Heart left ventricle (tissue), 16 donors: Measurements from ENCODE around the gene PPP1R1C. TPM values are rescaled to one million over a fixed set of nuclear protein-coding genes. Genes with fewer than 3 reads are reported as not detected.

ENCODE experiments used
- ATAC-seq, 4 donors: fragments of 200-7000 bp; cut with Tn5 transposase; one replicate each; pipeline ENCODE4 v1.9.1; 2020 to 2022; ENCODE audit warnings: moderate library complexity in 4 of 4, mild to moderate bottlenecking in 3 of 4, moderate number of reproducible peaks in 1 of 4
- DNase-seq, 5 donors: peaks; one replicate each; pipeline ENCODE4 v3.0.0-alpha.2; 2020
- H3K27ac ChIP-seq, 12 donors: fragments of 200-600 bp; sonication (generic) in 4 of 12; one replicate each; pipeline versions ENCODE4 v1.5.0 to v1.8.0; 2016 to 2022; ENCODE audit warnings: mild to moderate bottlenecking in 2 of 12
- H3K27me3 ChIP-seq, 9 donors: fragments of 200-600 bp; sonication (generic) in 2 of 9; one replicate each; pipeline versions ENCODE4 v1.5.1 to v1.8.0; 2016 to 2022; ENCODE audit warnings: mild to moderate bottlenecking in 3 of 9
- H3K36me3 ChIP-seq, 9 donors: fragments of 200-600 bp; sonication (generic) in 2 of 9; one replicate each; pipeline versions ENCODE4 v1.5.0 to v1.8.0; 2018 to 2022; ENCODE audit warnings: mild to moderate bottlenecking in 2 of 9
- H3K4me1 ChIP-seq, 12 donors: fragments of 200-600 bp; sonication (generic) in 4 of 12; one replicate each; pipeline versions ENCODE4 v1.5.0 to v1.8.0; 2016 to 2022; ENCODE audit warnings: mild to moderate bottlenecking in 3 of 12
- H3K4me3 ChIP-seq, 12 donors: fragments of 200-600 bp; sonication (generic) in 4 of 12; one replicate each; pipeline versions ENCODE4 v1.5.0 to v1.8.0; 2017 to 2022; ENCODE audit warnings: mild to moderate bottlenecking in 9 of 12, moderate library complexity in 4 of 12
- H3K9me3 ChIP-seq, 12 donors: fragments of 200-600 bp; sonication (generic) in 4 of 12; one replicate each; pipeline versions ENCODE4 v1.5.0 to v1.8.0; 2016 to 2022; ENCODE audit warnings: mild to moderate bottlenecking in 1 of 12
- POLR2A ChIP-seq, 2 donors: fragments of 450-650 bp; IDR thresholded peaks; one replicate each; pipeline ENCODE4 v1.6.1; 2017; ENCODE audit warnings: antibody characterized with exemption in 2 of 2, mild to moderate bottlenecking in 2 of 2, moderate library complexity in 2 of 2
- WGBS, 4 donors: extraction: QIAGEN DNeasy Blood & Tissue Kit in 2 of 4; methylation state at CpG; one replicate each; pipeline versions ENCODE4 v1.1.5 to v1.1.7; 2013 to 2018; 5-methylcytosine and 5-hydroxymethylcytosine counted together
- intact Hi-C, 10 donors: fragments of 100-400 bp; cut with DNase I; formaldehyde crosslinking; loops; one replicate each; pipeline versions ENCODE4 v1.11.1 to v1.14.2; 2022
- polyA plus RNA-seq, 2 donors: library from polyadenylated mRNA; stranded (reverse); fragments of 200-250 nt; gene quantifications; one replicate each; pipeline ENCODE4 v1.2.3, GENCODE V29; 2013
- total RNA-seq, 9 donors: library from RNA; depleted of rRNA in 2 of 9; stranded (reverse); fragments of >200 nt in 2 of 9; fragmentation: NEBNext Ultra II Directional in 3 of 9; extraction: Animal tissue kit (Norgen Biotek cat#: 25700) in 3 of 9; gene quantifications; one replicate each; pipeline versions ENCODE4 v1.1.0 to v1.2.4, GENCODE V29; 2016 to 2023
- TF ChIP-seq, protein P1 (sequence below), 12 donors: fragments of 200-600 bp; sonication (generic) in 4 of 12; IDR thresholded peaks; one replicate each; pipeline versions ENCODE4 v1.5.0 to v1.8.0; 2018 to 2022; ENCODE audit warnings: antibody characterized with exemption in 12 of 12, mild to moderate bottlenecking in 5 of 12
- donor health status: ischemic (EF 13 %, LVEDD 7.1; RV severe dilation, severe dysfunction).
- donor health status: healthy with polysubstance abuse.
- donor health status: DM: no; HTN: yes; CAD: no.
- donor health status: DM: no; HTN: no; CAD: no.
- donor health status: ischemic (EF 25% LVEDD 6.9; RV normal size, moderate dysfunction).
- donor health status: ischemic (EF 25% LVEDD 5.7; RV mildly dilated, moderate dysfunction).
- donor health status: healthy.
- donor health status: DM: yes; HTN: yes; CAD: no.
- donor health status: ischemic (EF 35%, LVEDD 5.7; RV mildly dilated, moderate dysfunction).
- donor health status: nonischemic (EF 11% LVEDD 7.7; RV severe dilation, severe dysfunction).
- donor health status: DM: yes; HTN: yes; CAD: no.
- donor health status: PGD.
- donor health status: ischemic (EF 29% LVEDD 5.4; RV normal size, mild dysfunction).
- donor health status: nonischemic (EF 23%, LVEDD 6.1; RV moderate dilation, normal function).

The PPP1R1C gene
- total and polyA plus RNA-seq, 11 donors = 2.9 to 44.5 (median 21.0) TPM

DNA sequence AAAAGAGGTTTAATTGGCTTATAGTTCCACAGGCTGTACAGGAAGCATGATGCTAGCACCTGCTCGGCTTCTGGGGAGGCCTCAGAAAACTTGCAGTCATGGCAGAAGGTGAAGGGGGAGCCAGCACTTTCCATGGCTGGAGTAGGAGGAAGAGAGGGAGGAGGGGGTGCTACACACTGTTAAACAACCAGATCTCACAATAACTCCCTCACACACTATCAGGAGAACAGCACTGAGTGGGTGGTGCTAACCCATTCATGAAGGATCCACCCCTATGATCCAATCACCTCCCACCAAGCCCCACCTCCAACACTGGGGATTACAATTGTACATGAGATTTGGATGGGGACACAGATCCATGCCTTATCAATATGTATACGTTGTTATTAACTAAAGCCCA lies 85.1 kb downstream of the PPP1R1C start:
- Histone ChIP-seq H3K4me1 (peaks cover 0 to 24% (median 2%) of the 10 kb centered on the region in 12 donors), H3K36me3 (no peaks in the 10 kb centered on the region), H3K4me3 (no peak overlapping the region), H3K27me3 (no peaks in the 10 kb centered on the region), H3K27ac (no peak overlapping the region), H3K9me3 (no peaks in the 10 kb centered on the region)
- DNase-seq (no peak), ATAC-seq (no peak)
- intact Hi-C loops = loop anchor here in 5 of 10 donors (10.0 kb wide), 4 partner anchors 86 to 584 kb away; partner anchors contain the start of gene PPP1R1C (in 1 of the 5)
- WGBS, 4 donors = 87 to 93% (median 92%) methylated on average over 2 of the region's 2 CpGs
- TF ChIP-seq, protein P1, sequence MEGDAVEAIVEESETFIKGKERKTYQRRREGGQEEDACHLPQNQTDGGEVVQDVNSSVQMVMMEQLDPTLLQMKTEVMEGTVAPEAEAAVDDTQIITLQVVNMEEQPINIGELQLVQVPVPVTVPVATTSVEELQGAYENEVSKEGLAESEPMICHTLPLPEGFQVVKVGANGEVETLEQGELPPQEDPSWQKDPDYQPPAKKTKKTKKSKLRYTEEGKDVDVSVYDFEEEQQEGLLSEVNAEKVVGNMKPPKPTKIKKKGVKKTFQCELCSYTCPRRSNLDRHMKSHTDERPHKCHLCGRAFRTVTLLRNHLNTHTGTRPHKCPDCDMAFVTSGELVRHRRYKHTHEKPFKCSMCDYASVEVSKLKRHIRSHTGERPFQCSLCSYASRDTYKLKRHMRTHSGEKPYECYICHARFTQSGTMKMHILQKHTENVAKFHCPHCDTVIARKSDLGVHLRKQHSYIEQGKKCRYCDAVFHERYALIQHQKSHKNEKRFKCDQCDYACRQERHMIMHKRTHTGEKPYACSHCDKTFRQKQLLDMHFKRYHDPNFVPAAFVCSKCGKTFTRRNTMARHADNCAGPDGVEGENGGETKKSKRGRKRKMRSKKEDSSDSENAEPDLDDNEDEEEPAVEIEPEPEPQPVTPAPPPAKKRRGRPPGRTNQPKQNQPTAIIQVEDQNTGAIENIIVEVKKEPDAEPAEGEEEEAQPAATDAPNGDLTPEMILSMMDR (IDR thresholded peaks at IDR 0.05) = no peak
- TF ChIP-seq POLR2A (IDR thresholded peaks at IDR 0.05) = no peak

DNA sequence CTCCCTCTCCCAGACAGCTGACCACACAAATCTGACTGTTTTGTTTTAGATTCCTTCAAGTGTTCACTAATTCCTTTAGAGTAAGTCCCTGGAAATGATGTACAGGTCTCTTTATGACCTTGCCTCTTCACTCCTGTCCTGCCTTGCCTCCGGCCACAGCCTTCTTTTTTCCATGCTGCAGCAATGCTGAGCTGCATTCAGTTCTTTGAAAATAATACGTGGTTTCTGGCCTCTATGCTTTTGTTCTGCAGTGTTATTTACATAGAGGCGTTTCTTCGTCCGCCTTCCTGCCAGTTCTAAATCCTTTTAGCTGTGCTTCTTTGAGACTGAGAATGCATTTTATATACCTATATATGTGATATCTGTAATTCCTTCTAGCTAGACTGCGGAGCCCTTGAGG lies 87.2 kb downstream of the PPP1R1C start:
- WGBS, 4 donors = 91 to 93% (median 92%) methylated on average over 6 of the region's 6 CpGs
- H3K27me3 ChIP-seq = no peaks in the 10 kb centered on the region
- TF ChIP-seq POLR2A (IDR thresholded peaks at IDR 0.05) = no peak
- TF ChIP-seq, protein P1 (IDR thresholded peaks at IDR 0.05) = no peak
- DNase-seq (no peak), ATAC-seq (no peak)
- H3K9me3 ChIP-seq = no peaks in the 10 kb centered on the region
- H3K4me1 ChIP-seq = peaks cover 0 to 16% (median 4%) of the 10 kb centered on the region in 12 donors
- no peak overlapping the region for H3K27ac ChIP-seq
- no peaks in the 10 kb centered on the region for H3K36me3 ChIP-seq
- H3K4me3 ChIP-seq = no peak overlapping the region
- intact Hi-C loops = loop anchor here in 5 of 10 donors (10.0 kb wide), 4 partner anchors 88 to 582 kb away; partner anchors contain the start of gene PPP1R1C (in 1 of the 5)

DNA sequence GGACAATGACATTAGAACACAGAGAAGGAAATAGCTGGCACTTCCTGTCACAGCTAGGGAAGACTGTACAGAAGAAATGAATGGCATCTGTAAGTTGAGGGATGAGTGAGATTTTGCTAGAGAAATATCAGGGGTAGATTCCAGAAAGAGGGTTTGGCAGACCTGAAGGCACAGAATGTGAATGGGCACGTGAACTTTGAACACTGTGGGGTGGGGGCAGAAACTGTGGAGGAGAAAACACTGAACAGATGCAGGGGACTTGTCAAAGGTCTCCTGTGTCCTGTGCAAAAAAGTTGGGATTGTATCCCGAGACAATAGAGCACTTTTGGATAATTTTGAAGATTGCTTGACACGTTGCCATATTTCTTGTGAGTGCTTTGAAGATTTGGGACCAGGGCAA lies 88.0 kb downstream of the PPP1R1C start:
- no peak overlapping the region for H3K4me3 ChIP-seq
- no peak overlapping the region for H3K27ac ChIP-seq
- TF ChIP-seq POLR2A (IDR thresholded peaks at IDR 0.05) = no peak
- TF ChIP-seq, protein P1 (IDR thresholded peaks at IDR 0.05) = no peak
- no peaks in the 10 kb centered on the region for H3K9me3 ChIP-seq
- DNase-seq (no peak), ATAC-seq (no peak)
- H3K36me3 ChIP-seq = no peaks in the 10 kb centered on the region
- intact Hi-C loops = loop anchor here in 5 of 10 donors (10.0 kb wide), 4 partner anchors 89 to 581 kb away; partner anchors contain the start of gene PPP1R1C (in 1 of the 5)
- WGBS, 4 donors = 78 to 88% (median 81%) methylated on average over 3 of the region's 3 CpGs
- H3K27me3 ChIP-seq = no peaks in the 10 kb centered on the region
- H3K4me1 ChIP-seq = peaks cover 0 to 14% (median 4%) of the 10 kb centered on the region in 12 donors

DNA sequence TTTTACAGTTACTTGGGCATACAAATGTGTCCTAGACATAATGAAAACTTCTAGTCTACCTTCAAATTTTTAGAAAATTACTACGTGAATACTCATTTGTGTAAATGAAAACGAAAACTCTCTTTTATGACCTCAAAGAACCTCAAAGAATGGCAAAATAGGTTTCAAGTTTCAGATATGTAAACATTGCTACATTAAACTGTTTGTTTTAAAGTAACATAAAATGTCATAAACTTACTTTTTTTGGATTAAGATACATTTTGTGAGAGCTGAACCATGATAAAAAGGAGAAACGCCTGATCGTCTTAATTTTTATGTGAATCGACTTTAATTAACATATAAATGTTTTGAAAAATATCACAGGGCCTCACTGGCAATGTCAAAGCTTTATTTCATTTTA lies 91.4 kb downstream of the PPP1R1C start:
- H3K9me3 ChIP-seq = no peaks in the 10 kb centered on the region

More for the DNA sequence above, 91.4 kb downstream of the PPP1R1C start:
- Histone ChIP-seq H3K27me3 (no peaks in the 10 kb centered on the region), H3K27ac (no peak overlapping the region), H3K4me1 (peaks cover 0 to 10% (median 3%) of the 10 kb centered on the region in 12 donors), H3K4me3 (no peak overlapping the region), H3K36me3 (no peaks in the 10 kb centered on the region)
- intact Hi-C loops = loop anchor here (1.0 to 10.0 kb wide), 11 partner anchors 90 to 578 kb away; partner anchors contain the start of genes ITPRID2 (in 2 of the 10) and PPP1R1C (in 2 of the 10)
- 66 to 80% (median 74%) methylated on average over 5 of the region's 5 CpGs for whole genome bisulfite sequencing, 4 donors
- DNase-seq (no peak), ATAC-seq (no peak)
- TF ChIP-seq, protein P1 (IDR thresholded peaks at IDR 0.05) = no peak
- TF ChIP-seq POLR2A (IDR thresholded peaks at IDR 0.05) = no peak
